ENCODE data around the gene ZSWIM9.

ZSWIM9 gene

GRCh38 chr19:48169939-48170803 is at the start of gene ZSWIM9, which contains the start of gene LIG1:
Gene ZSWIM9 (plus strand): TSS chr19:48170680. CDS start chr19:48171803, 1,123 bp downstream.
Gene LIG1 (minus strand): TSS chr19:48170344. CDS start chr19:48165566, 4,778 bp downstream.
- H3K4me3 ChIP-seq (ENCODE audit: low read depth, low read length), result peak within 1 kb of the TSS; percentile 98
- CTCF ChIA-PET, result interaction anchor here (0.5 to 1.0 kb wide), 3 partner anchors 64 to 96 kb away, joined by 3 to 4 read pairs (median 3); no protein-coding TSS in a partner anchor
- TF ChIP-seq IKZF3 (tag by site-specific recombination; IDR thresholded peaks at IDR 0.05) (peak; percentile 99), ZNF76 (tag by site-specific recombination; IDR thresholded peaks at IDR 0.05; ENCODE audit: borderline replicate concordance, low read depth) (peak; percentile 100), ZNF843 (tag by site-specific recombination; IDR thresholded peaks at IDR 0.05) (peak; percentile 43; the same call in 1 of the 2 replicates), PATZ1 (tag by site-specific recombination; IDR thresholded peaks at IDR 0.05) (peak; percentile 79), ZBTB7A (tag by site-specific recombination; IDR thresholded peaks at IDR 0.05; ENCODE audit: low read depth) (peak; percentile 64; the same call in 1 of the 2 replicates), SP7 (tag by site-specific recombination; IDR thresholded peaks at IDR 0.05) (peak; percentile 89), ZNF169 (tag by site-specific recombination; IDR thresholded peaks at IDR 0.05) (peak; percentile 84; the same call in 1 of the 2 replicates), ZBTB11 (tag by site-specific recombination; conservative IDR thresholded peaks at IDR 0.05; ENCODE audit: low read depth) (peak; percentile 49), ZNF354C (tag by site-specific recombination; IDR thresholded peaks at IDR 0.05; ENCODE audit: borderline replicate concordance, low read depth) (no peak), KLF9 (tag by site-specific recombination; IDR thresholded peaks at IDR 0.05; ENCODE audit: low read depth) (peak; percentile 97), ZNF571 (tag by site-specific recombination; IDR thresholded peaks at IDR 0.05) (no peak), KLF17 (tag by site-specific recombination; IDR thresholded peaks at IDR 0.05) (peak; percentile 33; the same call in 1 of the 2 replicates), ZNF239 (tag by site-specific recombination; IDR thresholded peaks at IDR 0.05) (peak; percentile 85), GLIS1 (tag by site-specific recombination; IDR thresholded peaks at IDR 0.05) (peak; percentile 87), YY2 (tag by site-specific recombination; IDR thresholded peaks at IDR 0.05) (peak; percentile 81), KLF7 (tag by site-specific recombination; IDR thresholded peaks at IDR 0.05; ENCODE audit: borderline replicate concordance) (peak; percentile 96), ZNF280D (tag by site-specific recombination; IDR thresholded peaks at IDR 0.05) (0 out of 2 replicates have a peak, but pooled peaks have one; percentile 13), ZEB2 (tag by site-specific recombination; IDR thresholded peaks at IDR 0.05) (peak; percentile 86), SP2 (tag by site-specific recombination; IDR thresholded peaks at IDR 0.05) (peak; percentile 92), ZNF610 (tag by site-specific recombination; IDR thresholded peaks at IDR 0.05; ENCODE audit: borderline replicate concordance) (peak; percentile 52; the same call in 1 of the 2 replicates), PRDM4 (tag by site-specific recombination; IDR thresholded peaks at IDR 0.05) (no peak; the same call in 1 of the 2 replicates), ZNF530 (tag by site-specific recombination; IDR thresholded peaks at IDR 0.05; ENCODE audit: low read depth) (no peak), ZIC2 (tag by site-specific recombination; IDR thresholded peaks at IDR 0.05) (peak; percentile 90), ZNF335 (tag by site-specific recombination; conservative IDR thresholded peaks at IDR 0.05) (peak; percentile 98)

More at GRCh38 chr19:48169939-48170803, at the start of gene ZSWIM9, which contains the start of gene LIG1:
- POLR2A ChIA-PET, result interaction anchor here (0.6 to 3.8 kb wide), 22 partner anchors 13 to 1519 kb away, joined by 3 to 54 read pairs (median 4); partner anchors contain the start of genes CARD8, PLA2G4C, RPL18 and SPHK2
- H3K4me1 ChIP-seq (ENCODE audit: control insufficient read depth, insufficient read depth, low read length), result peaks cover 13% of the 10 kb centered on the region
- H3K36me3 ChIP-seq (ENCODE audit: control insufficient read depth in 2 of 2, insufficient read depth in 1 of 2, low read length in 2 of 2), result peaks cover 36 to 37% of the 10 kb centered on the region in 2 experiments
- H3K27ac ChIP-seq (ENCODE audit: extremely low read depth, low read depth, low read length), result peak within 1 kb of the TSS; percentile 99
- no peaks in the 10 kb centered on the region for H3K9me3 ChIP-seq (ENCODE audit: control insufficient read depth, insufficient read depth, low read depth, low read length)

Measured in HEK293 (cell line).